H1 (cell line): ENCODE results near the gene THEMIS. TPM values are rescaled to one million over a fixed set of nuclear protein-coding genes. Genes with fewer than 3 reads are reported as not detected.

Experiments
- BACH1 ChIP-seq: IDR thresholded peaks from 2 replicates; pipeline ENCODE4 v1.6.1; 2012; ENCODE audit warnings: low read length, improper control_type of control experiment
- BCL11A ChIP-seq, 2 experiments: IDR thresholded peaks; one replicate each; pipeline ENCODE4 v1.6.1; 2011; ENCODE audit warnings: low read depth in 2 of 2, low read length in 2 of 2, mild to moderate bottlenecking in 2 of 2
- CTBP2 ChIP-seq: IDR thresholded peaks from 2 replicates; pipeline ENCODE4 v1.7.0; 2011; ENCODE audit warnings: borderline replicate concordance, mild to moderate bottlenecking, moderate library complexity, mixed read lengths, low read length; ENCODE audit not compliant: insufficient read depth, insufficient read length
- GABPA ChIP-seq: IDR thresholded peaks from 2 replicates; pipeline ENCODE4 v1.6.1; 2011; ENCODE audit warnings: mild to moderate bottlenecking, low read length, moderate library complexity, borderline replicate concordance; ENCODE audit not compliant: insufficient read depth
- POLR2A ChIP-seq, 2 experiments: IDR thresholded peaks; 1 replicate in 1 of 2; 2 replicates in 1 of 2; pipeline ENCODE4 v1.6.1; 2011; ENCODE audit warnings: low read depth in 2 of 2, low read length in 2 of 2, mild to moderate bottlenecking in 2 of 2; ENCODE audit errors: control extremely low read depth in 1 of 2
- POU5F1 ChIP-seq: IDR thresholded peaks from 2 replicates; pipeline ENCODE4 v1.6.1; 2011; ENCODE audit warnings: low read depth, mild to moderate bottlenecking, low read length, moderate library complexity
- polyA plus RNA-seq, 7 experiments: library from polyadenylated mRNA; depleted of rRNA in 3 of 7; stranded (reverse) in 5 of 7; unstranded in 2 of 7; fragments of >200 nt in 5 of 7; fragments of 200-250 nt in 2 of 7; gene quantifications; 1 replicate in 5 of 7; 2 replicates in 1 of 7; 4 replicates in 1 of 7; pipeline versions ENCODE4 v1.2.1 to v1.2.3, GENCODE V29; 2011 to 2013; ENCODE audit warnings: missing spikeins in 2 of 7, mixed read lengths in 2 of 7
- total RNA-seq: library from RNA; stranded (reverse); fragmentation: NEBNext Ultra II Directional; extraction: Animal tissue kit (Norgen Biotek cat#: 25700); gene quantifications from 2 replicates; pipeline ENCODE4 v1.2.1, GENCODE V29; 2021

The THEMIS gene
- total and polyA plus RNA-seq, 2 of the 8 experiments (the other 6 are each of a cell fraction or from before 2014, with no cell fraction given), result not detected

DNA sequence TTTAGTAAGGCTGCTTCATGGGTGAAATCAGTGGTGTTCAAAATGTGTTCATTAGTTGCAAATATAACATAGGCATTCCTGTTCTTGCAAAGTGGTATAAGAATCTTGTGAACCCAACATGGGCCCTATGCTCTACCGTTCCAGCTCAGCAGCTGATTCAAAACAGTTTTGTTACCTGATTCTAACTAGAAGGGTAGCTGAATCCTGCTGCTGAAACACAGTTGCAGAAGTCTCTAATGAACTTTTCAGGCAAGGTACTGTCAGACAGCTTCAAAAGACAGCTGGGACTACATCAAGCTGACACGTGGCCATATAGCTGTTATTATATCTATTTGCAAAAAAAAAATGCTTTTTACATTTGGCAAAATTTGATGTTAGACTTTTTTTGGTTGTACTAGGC lies 22.7 kb downstream of the THEMIS start (continued):
- TF ChIP-seq POU5F1 (no peak), BACH1 (no peak), BCL11A (IDR thresholded peaks at IDR 0.05; ENCODE audit: low read depth in 2 of 2, low read length in 2 of 2) (no peak), POLR2A (IDR thresholded peaks at IDR 0.05; ENCODE audit: control extremely low read depth in 1 of 2, low read depth in 2 of 2, low read length in 2 of 2) (no peak), GABPA (no peak), CTBP2 (no peak)
